Measurements from ENCODE around the gene CR1L. TPM values are rescaled to one million over a fixed set of nuclear protein-coding genes. Genes with fewer than 3 reads are reported as not detected.
A peak's percentile ranks its signal among the peaks of the same experiment; 100 is the strongest.
"Not testable (repeated sequence)": the region's sequence is repeated elsewhere in the genome, so short reads cannot be mapped to it uniquely, and the experiment has no call there.

Gene CR1L
- total RNA-seq, 2 donors from 2014 or later, result not detected

DNA sequence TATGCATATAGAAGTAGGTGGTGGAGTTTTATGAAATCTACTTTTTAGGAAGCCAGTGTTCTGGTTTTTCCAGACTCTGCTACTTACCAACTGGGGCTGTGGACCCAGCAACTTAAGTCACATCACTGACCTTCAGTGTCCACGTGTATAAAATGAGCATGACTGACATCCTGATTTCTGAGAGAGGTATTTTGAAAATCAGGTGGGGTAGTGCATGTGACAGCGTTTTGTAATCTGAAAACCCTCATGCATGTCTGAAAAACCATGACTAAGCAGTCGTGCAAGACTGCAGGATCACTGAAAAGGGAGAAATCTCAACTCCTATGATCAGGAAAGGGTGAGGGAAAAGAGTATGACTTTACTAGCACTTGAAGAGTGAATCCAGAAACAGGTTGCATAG lies 26.1 kb downstream of the CR1L start:
- no peak for DNase-seq (ENCODE audit: low spot score)
- H3K9me3 ChIP-seq, result peaks cover 0 to 6% of the 10 kb centered on the region in 2 donors
- TF ChIP-seq, protein P1, sequence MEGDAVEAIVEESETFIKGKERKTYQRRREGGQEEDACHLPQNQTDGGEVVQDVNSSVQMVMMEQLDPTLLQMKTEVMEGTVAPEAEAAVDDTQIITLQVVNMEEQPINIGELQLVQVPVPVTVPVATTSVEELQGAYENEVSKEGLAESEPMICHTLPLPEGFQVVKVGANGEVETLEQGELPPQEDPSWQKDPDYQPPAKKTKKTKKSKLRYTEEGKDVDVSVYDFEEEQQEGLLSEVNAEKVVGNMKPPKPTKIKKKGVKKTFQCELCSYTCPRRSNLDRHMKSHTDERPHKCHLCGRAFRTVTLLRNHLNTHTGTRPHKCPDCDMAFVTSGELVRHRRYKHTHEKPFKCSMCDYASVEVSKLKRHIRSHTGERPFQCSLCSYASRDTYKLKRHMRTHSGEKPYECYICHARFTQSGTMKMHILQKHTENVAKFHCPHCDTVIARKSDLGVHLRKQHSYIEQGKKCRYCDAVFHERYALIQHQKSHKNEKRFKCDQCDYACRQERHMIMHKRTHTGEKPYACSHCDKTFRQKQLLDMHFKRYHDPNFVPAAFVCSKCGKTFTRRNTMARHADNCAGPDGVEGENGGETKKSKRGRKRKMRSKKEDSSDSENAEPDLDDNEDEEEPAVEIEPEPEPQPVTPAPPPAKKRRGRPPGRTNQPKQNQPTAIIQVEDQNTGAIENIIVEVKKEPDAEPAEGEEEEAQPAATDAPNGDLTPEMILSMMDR (IDR thresholded peaks at IDR 0.05), result no peak
- no peak overlapping the region for H3K27ac ChIP-seq
- H3K4me1 ChIP-seq, result peaks cover 0 to 6% of the 10 kb centered on the region in 2 donors
- H3K27me3 ChIP-seq, result no peaks in the 10 kb centered on the region
- H3K36me3 ChIP-seq, result no peaks in the 10 kb centered on the region
- H3K4me3 ChIP-seq, result no peak overlapping the region

DNA sequence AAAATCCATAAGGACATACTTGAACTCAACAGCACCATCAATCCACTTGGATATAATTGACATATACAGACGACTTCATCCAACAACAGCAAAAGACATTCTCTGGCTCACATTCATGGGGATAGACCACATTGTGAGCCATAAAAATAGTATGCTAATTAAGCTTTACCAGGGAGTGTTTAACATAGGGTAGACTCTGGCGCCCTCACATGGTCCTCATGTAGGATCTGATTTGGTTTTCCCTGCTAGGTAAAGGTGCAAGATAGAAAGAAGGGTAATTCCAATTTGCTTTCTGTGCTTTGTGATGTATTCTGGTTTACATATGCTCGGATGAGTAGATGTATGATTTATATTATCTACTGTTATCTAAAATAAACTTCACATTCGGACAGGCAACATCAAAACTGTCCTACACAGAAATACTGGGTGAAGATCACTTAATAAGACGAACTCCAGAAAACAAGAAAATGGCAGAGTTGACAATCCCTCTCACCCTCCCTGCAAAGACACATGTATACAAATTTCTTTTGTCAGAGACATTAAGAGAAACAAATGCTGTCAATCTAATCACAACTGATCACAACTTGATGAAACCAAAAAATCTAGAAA lies 27.7 kb downstream of the CR1L start:
- TF ChIP-seq, protein P1 (IDR thresholded peaks at IDR 0.05), result peak in 1 of 2 donors; percentile 27
- no peak overlapping the region for H3K4me3 ChIP-seq
- no peaks in the 10 kb centered on the region for H3K27me3 ChIP-seq
- H3K4me1 ChIP-seq, result peaks cover 0 to 6% of the 10 kb centered on the region in 2 donors
- H3K36me3 ChIP-seq, result no peaks in the 10 kb centered on the region
- DNase-seq (ENCODE audit: low spot score), result no peak
- H3K9me3 ChIP-seq, result no peaks in the 10 kb centered on the region
- H3K27ac ChIP-seq, result no peak overlapping the region

DNA sequence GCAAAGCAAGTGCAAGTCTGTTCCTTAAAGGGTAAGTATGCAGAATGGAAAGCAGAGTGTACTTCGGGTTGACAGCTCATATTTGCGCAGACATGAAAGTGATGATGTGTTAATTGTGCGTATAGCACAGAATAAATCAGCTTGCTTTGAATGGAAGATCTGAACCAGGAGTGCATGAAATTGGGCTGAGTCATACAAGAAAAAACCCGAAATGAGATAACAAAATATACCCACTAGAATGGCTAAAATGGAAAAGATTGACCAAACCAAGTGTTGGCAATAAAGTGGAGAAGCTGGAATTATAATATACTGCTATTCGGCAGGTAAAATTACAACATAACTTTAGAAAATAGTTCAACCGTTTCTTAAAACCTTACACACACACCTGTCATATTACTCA lies 28.5 kb downstream of the CR1L start:
- no peak overlapping the region for H3K4me3 ChIP-seq
- TF ChIP-seq, protein P1 (IDR thresholded peaks at IDR 0.05), result no peak
- no peaks in the 10 kb centered on the region for H3K27me3 ChIP-seq

DNA sequence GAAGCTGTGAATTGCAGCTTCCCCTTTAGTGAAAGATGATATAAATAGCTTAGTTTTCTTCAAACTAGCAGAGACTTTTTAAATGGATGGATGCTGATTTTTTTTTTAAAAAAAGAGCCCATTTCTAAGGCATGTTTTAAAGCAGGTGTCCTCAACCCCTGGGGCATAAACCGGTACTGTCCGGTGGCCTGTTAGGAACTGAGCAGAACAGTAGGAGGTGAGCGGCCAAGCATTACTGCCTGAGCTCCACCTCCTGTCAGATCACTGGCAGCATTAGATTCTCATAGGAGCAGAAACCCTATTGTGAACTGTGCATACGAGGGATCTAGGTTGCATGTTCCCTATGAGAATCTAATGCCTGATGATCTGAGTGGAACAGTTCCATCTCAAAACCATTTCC lies 31.2 kb downstream of the CR1L start:
- Histone ChIP-seq H3K27ac (no peak overlapping the region), H3K9me3 (no peaks in the 10 kb centered on the region), H3K4me1 (no peaks in the 10 kb centered on the region), H3K4me3 (no peak overlapping the region), H3K36me3 (no peaks in the 10 kb centered on the region), H3K27me3 (no peaks in the 10 kb centered on the region)
- TF ChIP-seq, protein P1 (IDR thresholded peaks at IDR 0.05), result no peak
- DNase-seq (ENCODE audit: low spot score), result no peak

More for the DNA sequence above, 28.5 kb downstream of the CR1L start:
- no peak overlapping the region for H3K27ac ChIP-seq
- no peaks in the 10 kb centered on the region for H3K9me3 ChIP-seq
- DNase-seq (ENCODE audit: low spot score), result no peak
- H3K4me1 ChIP-seq, result peaks cover 0 to 6% of the 10 kb centered on the region in 2 donors
- no peaks in the 10 kb centered on the region for H3K36me3 ChIP-seq

DNA sequence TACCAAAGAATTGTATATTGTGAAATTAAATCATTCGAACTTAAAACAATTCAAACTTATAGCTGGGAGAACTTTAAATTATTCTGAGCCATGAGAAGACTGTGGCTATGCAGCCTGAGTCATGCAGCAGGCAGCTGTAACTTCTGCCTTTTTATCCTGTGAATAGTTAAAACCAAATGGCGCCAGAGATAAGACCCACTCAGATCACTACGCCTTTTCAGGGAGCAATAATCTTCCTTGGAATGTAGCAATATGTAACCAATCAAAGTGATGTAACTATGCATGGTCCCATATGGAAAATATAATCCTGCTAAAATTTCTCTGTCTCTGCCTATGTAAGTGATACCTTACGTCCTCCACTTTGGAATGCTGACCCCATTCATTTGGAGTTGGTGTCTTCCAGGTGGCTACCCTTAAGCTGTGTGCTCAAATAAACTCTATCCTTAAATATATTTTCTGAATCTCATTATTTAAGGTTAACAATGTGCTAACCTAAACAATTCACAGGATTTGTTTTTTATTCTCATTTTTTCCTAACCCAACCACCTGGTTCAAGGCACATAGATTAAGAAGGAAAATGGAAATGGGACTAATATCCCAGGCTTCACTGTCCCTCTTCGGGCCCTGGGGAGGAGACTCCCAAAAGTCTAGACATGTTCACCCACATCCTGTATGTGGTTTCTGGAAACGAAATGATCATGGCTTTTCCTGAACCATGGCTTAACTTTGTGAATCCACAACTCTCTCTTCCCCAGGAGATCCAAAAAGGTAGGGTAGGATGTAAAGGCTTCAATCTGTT lies 35.9 kb downstream of the CR1L start:
- not testable (repeated sequence) for DNase-seq (ENCODE audit: low spot score); H3K27ac ChIP-seq; H3K9me3 ChIP-seq; H3K36me3 ChIP-seq; H3K4me3 ChIP-seq; H3K4me1 ChIP-seq; H3K27me3 ChIP-seq

DNA sequence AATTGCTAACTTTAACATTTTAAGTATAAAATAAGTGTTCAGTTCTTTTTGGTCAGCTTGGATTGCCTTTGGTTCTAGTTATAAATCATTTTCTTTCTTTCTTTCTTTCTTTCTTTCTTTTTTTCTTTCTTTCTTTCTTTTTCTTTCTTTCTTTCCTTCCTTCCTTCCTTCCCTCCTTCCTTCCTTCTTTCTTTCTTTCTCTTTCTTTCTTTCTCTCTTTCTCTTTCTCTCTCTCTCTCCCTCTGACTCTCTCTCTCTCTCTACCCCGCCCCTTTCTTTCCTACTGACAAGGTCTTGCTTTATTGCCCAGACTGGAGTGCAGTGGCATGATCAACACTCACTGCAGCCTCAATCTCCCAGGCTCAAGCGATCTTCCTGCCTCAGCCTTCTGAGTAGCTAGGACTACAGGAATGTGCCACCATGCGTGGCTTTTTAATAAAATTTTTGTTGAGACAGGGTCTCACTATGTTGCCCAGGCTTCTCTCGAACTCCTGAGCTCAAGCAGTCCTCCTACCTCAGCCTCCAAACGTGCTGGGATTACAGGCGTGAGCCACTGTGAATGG lies 38.0 kb downstream of the CR1L start:
- H3K4me1 ChIP-seq, result not testable (repeated sequence)

DNA sequence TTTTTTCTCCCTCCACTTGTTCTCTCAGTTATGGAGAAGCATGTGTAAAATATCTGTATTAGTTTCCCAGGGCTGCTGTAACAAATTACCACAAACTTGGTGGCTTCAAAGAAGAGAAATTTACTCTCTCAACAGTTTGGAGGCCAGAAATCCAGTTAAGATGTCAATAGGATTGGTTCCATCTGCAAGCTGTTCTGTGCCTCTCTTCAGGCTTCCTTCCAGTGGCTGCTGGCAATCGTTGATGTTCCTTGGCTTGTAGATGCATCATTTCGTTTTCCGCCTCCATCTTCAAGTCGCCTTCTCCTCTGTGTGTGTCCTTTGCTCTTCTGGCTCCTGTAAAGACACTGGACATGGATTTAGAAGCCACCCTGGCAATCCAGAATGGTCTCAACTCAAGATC lies 45.6 kb downstream of the CR1L start:
- DNase-seq (ENCODE audit: low spot score); H3K4me3 ChIP-seq; H3K27me3 ChIP-seq; H3K27ac ChIP-seq; H3K9me3 ChIP-seq; H3K36me3 ChIP-seq; H3K4me1 ChIP-seq: not testable (repeated sequence)

More for the DNA sequence above, 38.0 kb downstream of the CR1L start:
- H3K9me3 ChIP-seq; H3K27ac ChIP-seq; H3K36me3 ChIP-seq; H3K27me3 ChIP-seq; DNase-seq (ENCODE audit: low spot score); H3K4me3 ChIP-seq: not testable (repeated sequence)
